Stimulated activated CD4-positive, alpha-beta T cell treated with anti-CD3 and anti-CD28 coated beads, Interleukin-2, amount 100 ng/mL, for 24 hours (primary cell): ENCODE measurements around the gene DPH1.

Experiments
- DNase-seq, 2 donors: peaks; one replicate each; pipeline ENCODE4 v3.0.0-alpha.2; 2020

DPH1 gene

DNA sequence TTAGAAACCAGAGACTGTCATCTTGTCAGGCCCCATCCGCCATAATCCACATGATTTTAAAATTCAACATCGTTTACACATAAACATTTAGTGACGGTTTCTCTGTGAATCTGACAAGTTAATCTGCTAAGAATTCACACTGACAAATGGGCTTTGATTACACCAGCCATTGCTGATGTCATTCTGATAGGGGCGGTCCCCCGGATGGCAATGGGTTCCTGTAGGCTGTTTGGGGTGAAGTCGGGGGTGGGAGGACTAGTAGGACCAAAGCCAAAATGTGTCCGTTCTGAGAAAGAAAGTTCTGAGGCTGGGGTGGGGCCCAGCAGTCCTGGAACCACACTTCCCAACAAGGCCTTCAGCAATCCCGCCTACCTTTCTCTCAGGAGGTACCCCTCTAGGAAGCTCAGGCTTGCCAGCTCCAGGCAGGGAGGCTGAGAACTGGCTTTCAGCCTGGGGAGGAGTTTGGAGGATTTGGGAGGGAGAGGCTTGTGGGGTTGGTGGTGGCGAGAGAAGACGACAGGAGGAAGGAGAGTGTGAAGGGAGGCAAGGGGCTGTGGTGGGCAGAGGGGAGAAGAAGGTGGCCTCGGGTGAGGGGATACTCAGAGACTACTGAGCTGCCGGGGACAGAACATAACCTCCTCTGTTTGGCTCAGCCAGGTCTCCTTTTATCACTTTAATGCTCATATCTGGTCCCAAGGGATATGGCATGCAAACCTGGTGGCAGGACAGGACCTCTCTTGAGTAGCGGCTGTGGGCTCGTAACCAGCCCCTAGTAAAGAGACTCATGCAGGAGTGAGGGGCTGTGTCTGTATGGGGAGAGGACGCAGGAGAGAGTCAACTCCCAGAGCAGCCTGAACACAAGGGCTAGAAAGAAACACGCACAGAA lies 33.6 kb downstream of the DPH1 start:
- no peak for DNase-seq

- no peak for DNase-seq
These were observed 34.2 kb downstream of the DPH1 start for GRCh38 chr17:2064147-2064489.

- DNase-seq, result no peak
These were observed 34.6 kb downstream of the DPH1 start for GRCh38 chr17:2064520-2064971.

DNA sequence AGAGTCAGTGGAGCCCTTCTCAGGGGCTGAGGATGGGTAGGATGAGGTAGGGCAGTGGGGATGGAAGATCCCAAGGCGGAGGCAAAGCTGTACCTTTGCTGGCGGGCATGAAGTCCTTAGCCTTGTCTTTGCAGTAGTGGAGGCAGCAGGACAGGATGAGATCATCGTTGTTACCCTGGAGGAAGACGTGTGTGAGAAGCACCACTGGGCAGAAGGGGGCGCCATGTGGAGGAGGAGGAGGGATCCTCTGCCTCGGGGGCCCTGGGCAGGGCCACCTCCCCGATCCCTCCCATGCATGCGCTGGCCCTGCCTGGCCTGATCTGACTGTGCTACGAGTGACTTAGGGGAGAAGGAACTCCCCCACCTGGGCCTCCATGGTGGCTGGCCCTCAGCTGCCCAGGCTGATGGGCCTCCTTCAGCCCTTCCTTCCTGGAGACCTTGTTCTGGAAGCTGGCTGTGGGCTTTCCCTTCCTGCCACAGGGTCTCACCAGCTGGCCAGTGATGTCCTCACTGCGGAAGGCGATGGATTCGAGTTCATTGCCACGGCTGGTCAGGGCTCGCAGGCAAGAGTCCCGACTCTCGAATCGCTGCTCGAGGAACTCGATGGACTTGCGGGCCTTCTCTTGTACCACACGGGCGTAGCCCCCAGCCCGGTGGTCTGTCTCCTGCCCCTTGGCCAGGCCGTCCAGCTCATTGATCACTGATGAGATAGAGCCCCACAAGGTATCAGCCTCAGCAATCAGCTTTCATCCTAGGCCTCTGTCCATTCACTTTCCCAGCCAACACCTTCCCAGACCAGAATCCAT lies 35.2 kb downstream of the DPH1 start:
- peak; percentile 77 for DNase-seq

GRCh38 chr17:2065949-2066400 lies 36.0 kb downstream of the DPH1 start:
- DNase-seq, result no peak

DNA sequence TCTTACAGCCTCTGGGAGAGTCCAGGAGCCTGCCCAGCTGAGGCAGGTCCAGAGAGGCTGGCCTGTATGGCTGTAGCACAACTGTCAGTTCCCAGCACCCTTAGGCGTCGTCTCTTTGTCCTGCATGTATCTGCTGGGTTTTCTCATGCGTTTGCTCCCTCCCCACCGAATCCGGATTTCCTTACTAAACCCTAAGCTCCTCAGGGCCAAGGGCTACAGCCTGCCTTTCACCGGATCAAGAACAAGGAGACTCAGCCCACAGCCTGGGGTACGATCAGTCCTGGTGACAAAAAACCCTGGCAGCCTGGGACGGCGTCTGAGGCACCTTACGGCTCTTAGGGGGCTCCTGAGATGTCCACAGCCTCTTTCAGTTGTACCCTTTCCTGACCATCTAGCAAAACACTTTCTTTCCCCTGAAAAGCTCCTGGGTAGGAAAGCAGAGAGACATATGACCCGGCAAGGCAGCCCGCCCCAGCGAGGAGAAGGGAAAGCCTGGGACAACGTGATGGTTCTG lies 37.2 kb downstream of the DPH1 start:
- DNase-seq, result no peak

DNA sequence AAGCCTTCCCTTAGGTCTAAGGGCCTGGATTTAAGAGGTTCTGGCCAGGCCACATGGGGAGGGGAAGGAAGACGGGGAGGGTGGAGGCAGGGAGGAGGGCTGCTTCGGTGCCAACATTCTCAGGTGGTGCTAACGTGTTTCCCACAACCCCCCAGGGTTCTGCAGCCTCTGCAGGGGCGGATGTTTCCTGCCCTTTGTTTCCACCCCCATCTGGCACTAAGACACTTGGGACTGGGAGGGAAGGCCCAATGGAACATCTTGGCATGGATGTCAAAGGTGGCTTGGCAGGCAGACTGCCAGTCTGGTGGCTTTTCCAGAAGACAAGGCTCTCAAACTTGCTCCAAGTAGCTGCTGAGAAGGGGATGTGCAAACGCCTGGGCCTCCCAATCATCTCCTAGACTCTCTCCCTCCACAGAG lies 37.7 kb downstream of the DPH1 start:
- no peak for DNase-seq

GRCh38 chr17:2068031-2068518 lies 38.1 kb downstream of the DPH1 start:
- no peak for DNase-seq

- DNase-seq, result no peak
These were observed 38.6 kb downstream of the DPH1 start for GRCh38 chr17:2068519-2069051.

DNA sequence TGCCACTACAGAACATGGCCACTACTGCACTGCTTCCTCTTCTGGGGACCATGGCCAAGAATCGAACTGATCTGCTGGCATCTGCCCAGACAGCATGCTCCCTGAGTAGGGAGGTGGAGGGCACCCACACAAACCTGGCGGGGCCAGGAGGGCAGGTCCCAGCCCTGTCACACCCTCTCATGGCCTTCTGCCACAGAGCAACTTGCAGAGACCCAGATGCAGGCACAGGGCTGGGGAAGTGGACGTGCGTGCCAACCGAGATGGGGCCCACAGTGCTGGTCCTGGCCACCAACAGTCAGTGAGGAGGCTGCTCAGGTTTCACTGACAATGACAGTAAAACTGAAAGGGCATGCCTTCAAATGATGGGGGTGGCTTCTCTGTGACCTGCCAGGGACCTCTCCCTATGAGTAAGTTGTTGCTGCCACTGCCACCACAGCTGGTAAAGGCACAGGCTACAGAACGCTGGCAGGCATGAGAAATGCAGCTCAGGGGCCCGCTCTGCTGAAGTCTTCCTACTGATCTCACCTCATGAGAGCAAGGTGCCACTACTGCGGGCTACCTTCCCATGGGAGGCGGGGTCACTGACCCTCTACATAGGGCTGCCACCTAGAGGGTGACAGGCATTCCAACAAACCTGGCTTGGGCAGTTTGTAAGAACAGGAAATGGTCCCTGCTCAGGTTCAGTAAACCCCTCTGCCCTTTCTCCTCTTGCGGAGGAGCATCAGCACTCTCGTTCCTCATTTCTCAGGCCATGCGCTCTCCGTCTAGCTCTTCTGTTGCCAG lies 40.5 kb downstream of the DPH1 start:
- DNase-seq, result peak; percentile 68 to 72

DNA sequence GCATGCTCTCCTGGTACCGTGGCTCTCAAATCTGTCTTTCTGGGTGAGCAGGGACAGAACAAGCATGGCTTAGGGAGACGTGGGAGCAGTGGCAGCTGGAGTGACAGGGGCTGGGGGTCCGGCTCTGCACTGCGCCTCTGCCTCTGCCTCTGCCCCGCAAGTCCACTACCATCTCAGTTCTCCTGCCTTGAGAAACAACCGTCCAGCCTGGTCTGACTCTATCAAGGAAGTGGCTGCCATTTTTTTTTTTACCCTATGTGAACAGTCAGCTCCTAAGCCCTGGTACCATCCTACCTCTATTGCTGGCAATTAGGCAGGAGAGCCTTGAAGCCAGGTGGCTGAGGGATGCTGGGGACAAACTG lies 41.1 kb downstream of the DPH1 start:
- no peak for DNase-seq

DNA sequence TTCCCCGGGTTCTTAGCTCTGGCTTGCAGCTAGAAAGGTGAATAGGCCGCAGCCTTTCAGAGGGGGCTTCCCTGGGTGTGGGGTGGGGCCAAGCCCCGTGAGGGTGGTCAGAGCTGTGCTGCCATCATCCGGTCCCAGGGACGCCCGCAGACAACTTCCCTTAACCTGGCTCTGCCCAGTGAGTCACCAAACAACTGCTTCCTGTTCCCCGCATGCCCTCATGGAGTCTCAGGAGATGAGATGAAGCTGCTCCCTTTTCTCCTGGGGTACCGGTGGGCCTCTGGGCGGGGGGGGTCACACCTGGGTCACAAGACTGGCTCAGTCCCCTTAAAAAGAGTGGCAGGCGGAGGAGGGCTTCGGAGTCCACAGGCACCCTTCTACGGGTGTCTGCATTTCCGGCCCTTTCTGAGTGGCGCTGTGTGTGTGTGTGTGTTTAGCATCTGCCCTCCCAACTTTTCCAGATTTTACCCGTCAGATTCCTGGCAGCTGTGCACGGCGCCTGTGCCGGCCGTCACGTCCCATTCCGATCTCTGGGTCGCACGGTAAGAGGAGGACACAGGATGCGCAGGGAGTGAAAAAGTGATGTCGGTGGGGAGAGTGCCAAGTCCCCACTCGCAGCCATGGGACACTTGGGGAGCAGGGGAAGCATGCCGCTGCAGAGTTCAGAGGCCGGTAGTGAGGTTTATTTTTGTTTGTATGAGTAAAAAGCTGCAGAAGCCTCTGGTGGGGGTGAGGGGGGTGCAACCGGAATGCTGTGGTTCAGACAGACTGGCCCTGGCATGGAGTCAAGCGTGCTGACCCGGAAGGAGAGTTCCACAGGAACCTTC lies 41.7 kb downstream of the DPH1 start:
- no peak for DNase-seq

GRCh38 chr17:2074919-2075318 lies 45.0 kb downstream of the DPH1 start:
- DNase-seq, result no peak

GRCh38 chr17:2075336-2076086 lies 45.6 kb downstream of the DPH1 start:
- DNase-seq, result no peak

GRCh38 chr17:2076087-2076984 lies 46.4 kb downstream of the DPH1 start:
- no peak for DNase-seq

DNA sequence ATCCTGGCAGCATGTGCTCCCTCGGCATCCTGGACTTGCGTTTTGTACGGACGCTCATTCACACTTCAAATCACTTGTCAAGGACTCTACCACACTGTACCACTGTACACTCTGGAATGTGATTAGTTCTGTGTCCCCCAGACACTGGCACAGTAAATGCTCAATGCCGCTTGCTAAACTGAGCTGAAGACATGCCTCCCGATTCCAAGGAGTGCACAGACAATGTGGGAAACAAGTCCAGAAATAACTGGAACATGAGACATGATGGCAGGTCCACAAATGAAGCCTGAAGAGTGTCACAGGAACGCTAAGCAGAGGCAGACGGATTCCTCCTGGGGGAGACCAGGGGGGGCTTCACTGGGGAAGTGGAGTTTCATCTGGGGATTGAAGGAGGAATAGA lies 47.1 kb downstream of the DPH1 start:
- DNase-seq, result no peak

- DNase-seq, result no peak
These were observed 51.6 kb downstream of the DPH1 start for GRCh38 chr17:2081564-2081963.

DNA sequence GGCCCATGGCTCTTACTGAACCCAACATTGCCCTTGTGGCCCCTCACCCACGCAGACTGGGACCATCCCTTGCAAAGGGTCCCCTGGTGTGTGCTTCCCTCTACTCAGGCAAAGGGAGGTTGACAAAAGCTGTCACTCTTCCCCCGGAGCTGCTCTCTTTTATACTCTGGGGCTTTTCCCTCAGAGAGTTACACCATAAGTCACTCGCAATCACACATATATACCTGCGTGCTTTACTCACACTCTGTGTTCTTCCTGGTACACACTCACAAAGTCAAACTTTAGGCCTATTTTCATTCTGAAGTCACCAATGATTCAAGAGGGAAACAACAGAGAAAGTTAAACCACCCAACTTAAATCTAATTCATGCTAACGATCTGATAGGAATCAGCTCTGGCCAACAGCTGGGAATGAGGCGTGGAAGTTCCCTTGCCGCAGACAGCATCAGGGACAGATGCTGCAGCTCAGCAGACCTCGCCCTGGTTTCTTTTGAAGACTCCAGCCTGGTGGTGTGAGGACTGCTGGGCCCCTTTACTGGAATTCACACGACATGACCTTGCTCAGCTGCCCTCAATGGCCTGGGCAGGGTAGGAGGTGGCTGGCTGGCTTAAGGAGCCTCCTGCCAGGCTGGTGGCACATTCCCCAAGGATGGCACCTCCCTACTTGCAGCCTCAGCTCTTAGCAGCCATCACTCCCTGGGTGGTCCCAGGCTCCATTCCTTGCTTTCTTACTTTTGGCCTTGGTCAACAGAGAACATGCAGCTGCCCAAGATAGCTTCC lies 52.2 kb downstream of the DPH1 start:
- no peak for DNase-seq

- DNase-seq, result no peak
These were observed 53.7 kb downstream of the DPH1 start for GRCh38 chr17:2083613-2084035.
